ENCODE results near the gene SDK1. TPM values are rescaled to one million over a fixed set of nuclear protein-coding genes. Genes with fewer than 3 reads are reported as not detected.

SDK1 gene
- total and polyA plus RNA-seq, 2 experiments from 2014 or later: 2.1 to 10.0 TPM

DNA sequence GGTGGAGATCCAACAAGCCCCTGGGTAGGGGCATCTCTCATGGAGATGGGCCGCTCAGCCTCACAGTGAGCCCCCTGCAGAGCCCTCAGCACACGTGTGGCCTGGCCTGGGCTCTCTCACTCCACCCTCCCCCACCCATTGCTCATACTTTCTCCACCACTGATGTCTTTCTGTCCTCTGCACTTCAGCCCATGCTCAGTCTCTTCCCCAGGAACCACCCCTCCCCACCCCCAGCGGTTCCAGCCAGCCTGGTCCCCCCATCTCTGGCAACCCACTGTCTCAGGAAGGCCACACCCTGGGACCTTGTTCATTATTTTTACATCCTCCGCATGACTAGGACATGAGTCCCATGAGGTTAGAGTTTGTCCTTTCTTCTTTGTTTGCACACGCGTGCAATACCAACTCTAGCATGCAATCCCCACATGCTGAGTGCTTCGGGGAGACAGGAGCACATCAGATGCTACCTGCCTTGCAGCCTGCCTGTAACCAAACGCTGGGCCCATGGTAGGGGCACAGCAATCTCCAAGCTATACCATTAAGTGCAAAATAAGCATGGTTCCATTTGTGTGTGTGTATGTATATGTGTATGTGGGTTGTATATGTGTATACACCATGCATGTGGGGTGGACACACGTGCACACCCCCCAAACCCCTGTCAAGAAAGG lies 972.6 kb downstream of the SDK1 start (continued):
- TF ChIP-seq, protein P1, sequence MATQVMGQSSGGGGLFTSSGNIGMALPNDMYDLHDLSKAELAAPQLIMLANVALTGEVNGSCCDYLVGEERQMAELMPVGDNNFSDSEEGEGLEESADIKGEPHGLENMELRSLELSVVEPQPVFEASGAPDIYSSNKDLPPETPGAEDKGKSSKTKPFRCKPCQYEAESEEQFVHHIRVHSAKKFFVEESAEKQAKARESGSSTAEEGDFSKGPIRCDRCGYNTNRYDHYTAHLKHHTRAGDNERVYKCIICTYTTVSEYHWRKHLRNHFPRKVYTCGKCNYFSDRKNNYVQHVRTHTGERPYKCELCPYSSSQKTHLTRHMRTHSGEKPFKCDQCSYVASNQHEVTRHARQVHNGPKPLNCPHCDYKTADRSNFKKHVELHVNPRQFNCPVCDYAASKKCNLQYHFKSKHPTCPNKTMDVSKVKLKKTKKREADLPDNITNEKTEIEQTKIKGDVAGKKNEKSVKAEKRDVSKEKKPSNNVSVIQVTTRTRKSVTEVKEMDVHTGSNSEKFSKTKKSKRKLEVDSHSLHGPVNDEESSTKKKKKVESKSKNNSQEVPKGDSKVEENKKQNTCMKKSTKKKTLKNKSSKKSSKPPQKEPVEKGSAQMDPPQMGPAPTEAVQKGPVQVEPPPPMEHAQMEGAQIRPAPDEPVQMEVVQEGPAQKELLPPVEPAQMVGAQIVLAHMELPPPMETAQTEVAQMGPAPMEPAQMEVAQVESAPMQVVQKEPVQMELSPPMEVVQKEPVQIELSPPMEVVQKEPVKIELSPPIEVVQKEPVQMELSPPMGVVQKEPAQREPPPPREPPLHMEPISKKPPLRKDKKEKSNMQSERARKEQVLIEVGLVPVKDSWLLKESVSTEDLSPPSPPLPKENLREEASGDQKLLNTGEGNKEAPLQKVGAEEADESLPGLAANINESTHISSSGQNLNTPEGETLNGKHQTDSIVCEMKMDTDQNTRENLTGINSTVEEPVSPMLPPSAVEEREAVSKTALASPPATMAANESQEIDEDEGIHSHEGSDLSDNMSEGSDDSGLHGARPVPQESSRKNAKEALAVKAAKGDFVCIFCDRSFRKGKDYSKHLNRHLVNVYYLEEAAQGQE (IDR thresholded peaks at IDR 0.05; ENCODE audit: unreplicated experiment): no peak

DNA sequence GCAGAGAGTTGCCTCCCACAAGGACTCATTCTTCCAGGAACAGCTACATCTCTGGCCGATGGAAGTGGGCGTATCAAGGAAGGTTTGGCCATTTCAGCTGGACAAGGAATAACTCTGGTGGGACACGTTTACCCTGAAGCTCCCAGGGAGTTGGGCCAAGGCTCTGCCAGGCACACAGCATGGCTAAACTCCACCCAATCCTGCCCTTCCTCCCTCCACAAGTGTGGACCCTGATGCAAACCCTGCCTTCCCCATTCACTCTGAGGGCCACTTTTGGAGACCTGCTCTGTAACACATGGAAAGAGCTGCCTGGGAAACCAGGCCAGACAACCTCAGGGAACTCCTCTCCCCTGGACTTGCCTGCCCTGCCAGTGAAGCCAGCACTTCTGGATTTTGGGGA lies 973.2 kb downstream of the SDK1 start:
- H3K27ac Mint-ChIP-seq: no peak overlapping the region
- H3K4me3 ChIP-seq: no peak overlapping the region
- H3K4me1 ChIP-seq (ENCODE audit: insufficient read depth): no peaks in the 10 kb centered on the region
- no peak overlapping the region for H3K4me3 Mint-ChIP-seq
- no peaks in the 10 kb centered on the region for H3K36me3 ChIP-seq (ENCODE audit: insufficient read depth)
- H2AFZ ChIP-seq: no peak overlapping the region
- no peak overlapping the region for H3K4me2 ChIP-seq
- H3K4me1 Mint-ChIP-seq: no peaks in the 10 kb centered on the region
- no peak for ATAC-seq
- peaks cover 4% of the 10 kb centered on the region; the same call in 1 of the 3 replicates for H3K36me3 Mint-ChIP-seq (ENCODE audit: low read depth)
- H3K79me2 ChIP-seq (replicated peaks; ENCODE audit: insufficient read depth): no peaks in the 10 kb centered on the region
- no peak for DNase-seq (ENCODE audit: low spot score)
- H3K27me3 ChIP-seq (ENCODE audit: insufficient read depth): no peaks in the 10 kb centered on the region
- no peaks in the 10 kb centered on the region for H3K9me2 ChIP-seq (ENCODE audit: insufficient read depth)
- no peak for TF ChIP-seq ETS1 (IDR thresholded peaks at IDR 0.05)
- TF ChIP-seq JUNB (IDR thresholded peaks at IDR 0.05; ENCODE audit: unreplicated experiment): no peak
- no peak for TF ChIP-seq ZNF114 (CRISPR knock-in tag; IDR thresholded peaks at IDR 0.05)
- TF ChIP-seq ZNF331 (CRISPR knock-in tag; IDR thresholded peaks at IDR 0.05; ENCODE audit: low read depth): no peak
- H3F3A ChIP-seq (replicated peaks; ENCODE audit: low read depth): no peaks in the 10 kb centered on the region
- no peak overlapping the region for H3K27ac ChIP-seq (ENCODE audit: low read depth)
- peaks cover 3% of the 10 kb centered on the region for H3K27me3 Mint-ChIP-seq (ENCODE audit: insufficient read depth, low read depth, poor library complexity)
- H4K20me1 ChIP-seq (replicated peaks; ENCODE audit: insufficient read depth): no peaks in the 10 kb centered on the region
- H3K9me3 Mint-ChIP-seq: peaks cover 49% of the 10 kb centered on the region

DNA sequence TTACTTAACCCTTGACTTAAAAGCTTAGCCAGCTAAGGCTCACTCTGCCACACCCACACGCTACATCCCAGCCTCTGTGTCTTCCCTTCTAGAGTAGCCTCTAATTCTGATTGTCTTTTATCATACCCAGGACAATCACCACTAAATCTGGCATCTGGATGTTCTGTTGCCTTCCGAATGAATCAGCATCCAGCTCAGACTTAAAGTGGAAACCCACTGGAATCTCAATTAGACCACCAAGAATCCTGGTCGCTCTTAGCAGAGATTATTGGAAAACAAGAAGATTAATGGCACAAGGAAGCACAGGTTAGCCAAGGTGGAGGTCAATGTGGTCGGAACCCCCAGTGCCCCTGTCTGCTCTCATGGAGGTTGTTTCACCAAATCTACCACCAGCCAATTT lies 976.9 kb downstream of the SDK1 start:
- Mint-ChIP-seq H3K9me3 (peaks cover 67% of the 10 kb centered on the region), H3K4me3 (no peak overlapping the region), H3K4me1 (no peaks in the 10 kb centered on the region), H3K27me3 (ENCODE audit: insufficient read depth, low read depth, poor library complexity) (no peaks in the 10 kb centered on the region), H3K27ac (no peak overlapping the region), H3K36me3 (ENCODE audit: low read depth) (peaks cover 4% of the 10 kb centered on the region; the same call in 1 of the 3 replicates)
- H4K20me1 ChIP-seq (replicated peaks; ENCODE audit: insufficient read depth): no peaks in the 10 kb centered on the region
- H3K9me2 ChIP-seq (ENCODE audit: insufficient read depth): no peaks in the 10 kb centered on the region; the same call in 1 of the 2 replicates
- no peak overlapping the region for H3K4me2 ChIP-seq
- no peak for DNase-seq (ENCODE audit: low spot score)
- H3F3A ChIP-seq (replicated peaks; ENCODE audit: low read depth): no peaks in the 10 kb centered on the region
- no peak overlapping the region for H3K27ac ChIP-seq (ENCODE audit: low read depth)
- no peak for ATAC-seq
- no peaks in the 10 kb centered on the region for H3K27me3 ChIP-seq (ENCODE audit: insufficient read depth)
- no peak overlapping the region for H3K4me3 ChIP-seq
- H3K4me1 ChIP-seq (ENCODE audit: insufficient read depth): no peaks in the 10 kb centered on the region
- H3K79me2 ChIP-seq (replicated peaks; ENCODE audit: insufficient read depth): no peaks in the 10 kb centered on the region
- H2AFZ ChIP-seq: no peak overlapping the region
- no peaks in the 10 kb centered on the region for H3K36me3 ChIP-seq (ENCODE audit: insufficient read depth)
- TF ChIP-seq EZH2 (IDR thresholded peaks at IDR 0.05; ENCODE audit: low read depth, unreplicated experiment): no peak
- no peak for TF ChIP-seq ZNF114 (CRISPR knock-in tag; IDR thresholded peaks at IDR 0.05)
- TF ChIP-seq POLR2AphosphoS5 (IDR thresholded peaks at IDR 0.05; ENCODE audit: low read depth): no peak
- no peak for TF ChIP-seq EZH2phosphoT487 (IDR thresholded peaks at IDR 0.05; ENCODE audit: unreplicated experiment)
- TF ChIP-seq ETS1 (IDR thresholded peaks at IDR 0.05): no peak
- TF ChIP-seq ZNF331 (CRISPR knock-in tag; IDR thresholded peaks at IDR 0.05; ENCODE audit: low read depth): no peak
- TF ChIP-seq, protein P2, sequence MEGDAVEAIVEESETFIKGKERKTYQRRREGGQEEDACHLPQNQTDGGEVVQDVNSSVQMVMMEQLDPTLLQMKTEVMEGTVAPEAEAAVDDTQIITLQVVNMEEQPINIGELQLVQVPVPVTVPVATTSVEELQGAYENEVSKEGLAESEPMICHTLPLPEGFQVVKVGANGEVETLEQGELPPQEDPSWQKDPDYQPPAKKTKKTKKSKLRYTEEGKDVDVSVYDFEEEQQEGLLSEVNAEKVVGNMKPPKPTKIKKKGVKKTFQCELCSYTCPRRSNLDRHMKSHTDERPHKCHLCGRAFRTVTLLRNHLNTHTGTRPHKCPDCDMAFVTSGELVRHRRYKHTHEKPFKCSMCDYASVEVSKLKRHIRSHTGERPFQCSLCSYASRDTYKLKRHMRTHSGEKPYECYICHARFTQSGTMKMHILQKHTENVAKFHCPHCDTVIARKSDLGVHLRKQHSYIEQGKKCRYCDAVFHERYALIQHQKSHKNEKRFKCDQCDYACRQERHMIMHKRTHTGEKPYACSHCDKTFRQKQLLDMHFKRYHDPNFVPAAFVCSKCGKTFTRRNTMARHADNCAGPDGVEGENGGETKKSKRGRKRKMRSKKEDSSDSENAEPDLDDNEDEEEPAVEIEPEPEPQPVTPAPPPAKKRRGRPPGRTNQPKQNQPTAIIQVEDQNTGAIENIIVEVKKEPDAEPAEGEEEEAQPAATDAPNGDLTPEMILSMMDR (conservative IDR thresholded peaks at IDR 0.05; ENCODE audit: low read depth in 2 of 2): no peak
- TF ChIP-seq STAT1 (IDR thresholded peaks at IDR 0.05; ENCODE audit: unreplicated experiment): no peak
- TF ChIP-seq, protein P1 (IDR thresholded peaks at IDR 0.05; ENCODE audit: unreplicated experiment): no peak

Measured in GM23338 (cell line).